ENCODE data around the gene FBXO7. TPM values are rescaled to one million over a fixed set of nuclear protein-coding genes. Genes with fewer than 3 reads are reported as not detected.

FBXO7 gene
- total and polyA plus RNA-seq, 9 of the 15 experiments (the other 6 are each of a cell fraction or from before 2014, with no cell fraction given) = 34.0 to 162 (median 85.2) TPM

DNA sequence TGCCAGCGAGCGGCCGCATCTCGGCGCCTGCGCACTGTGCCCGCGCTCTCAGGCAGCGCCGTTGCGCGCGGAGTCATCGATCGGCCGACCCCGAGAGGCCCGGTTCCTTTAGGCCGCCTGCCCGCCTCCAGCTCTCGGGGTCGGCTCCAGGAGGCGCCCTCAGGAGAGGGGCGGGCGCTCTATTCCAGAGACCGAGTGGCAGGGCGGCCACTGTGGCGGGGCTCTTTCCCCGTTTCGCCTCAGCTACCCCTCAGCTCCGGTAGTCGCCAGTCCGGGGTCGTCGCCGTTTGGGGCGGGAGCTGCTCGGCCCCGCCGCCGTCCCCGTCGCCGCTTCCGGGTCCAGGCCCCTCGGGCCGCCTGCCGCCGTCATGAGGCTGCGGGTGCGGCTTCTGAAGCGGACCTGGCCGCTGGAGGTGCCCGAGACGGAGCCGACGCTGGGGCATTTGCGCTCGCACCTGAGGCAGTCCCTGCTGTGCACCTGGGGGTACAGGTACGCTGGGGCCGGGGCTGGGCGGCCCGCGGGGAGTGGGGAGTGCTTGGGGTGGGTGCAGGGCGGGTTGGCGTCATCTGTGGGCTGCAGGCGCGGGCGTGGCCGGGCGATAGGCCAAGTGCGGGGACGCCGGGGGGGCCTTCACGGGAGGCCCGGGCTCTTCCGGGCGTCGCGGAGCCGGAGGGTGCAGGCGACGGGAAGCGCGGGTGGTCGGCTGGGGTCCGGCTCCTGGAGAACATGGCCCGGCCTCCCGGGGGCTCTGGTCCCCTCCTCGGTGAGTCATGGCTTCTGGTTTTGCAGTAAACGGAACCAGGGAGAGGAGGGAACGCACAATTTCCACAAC lies at the start of gene FBXO7 (continued):
- TF ChIP-seq, protein P1, sequence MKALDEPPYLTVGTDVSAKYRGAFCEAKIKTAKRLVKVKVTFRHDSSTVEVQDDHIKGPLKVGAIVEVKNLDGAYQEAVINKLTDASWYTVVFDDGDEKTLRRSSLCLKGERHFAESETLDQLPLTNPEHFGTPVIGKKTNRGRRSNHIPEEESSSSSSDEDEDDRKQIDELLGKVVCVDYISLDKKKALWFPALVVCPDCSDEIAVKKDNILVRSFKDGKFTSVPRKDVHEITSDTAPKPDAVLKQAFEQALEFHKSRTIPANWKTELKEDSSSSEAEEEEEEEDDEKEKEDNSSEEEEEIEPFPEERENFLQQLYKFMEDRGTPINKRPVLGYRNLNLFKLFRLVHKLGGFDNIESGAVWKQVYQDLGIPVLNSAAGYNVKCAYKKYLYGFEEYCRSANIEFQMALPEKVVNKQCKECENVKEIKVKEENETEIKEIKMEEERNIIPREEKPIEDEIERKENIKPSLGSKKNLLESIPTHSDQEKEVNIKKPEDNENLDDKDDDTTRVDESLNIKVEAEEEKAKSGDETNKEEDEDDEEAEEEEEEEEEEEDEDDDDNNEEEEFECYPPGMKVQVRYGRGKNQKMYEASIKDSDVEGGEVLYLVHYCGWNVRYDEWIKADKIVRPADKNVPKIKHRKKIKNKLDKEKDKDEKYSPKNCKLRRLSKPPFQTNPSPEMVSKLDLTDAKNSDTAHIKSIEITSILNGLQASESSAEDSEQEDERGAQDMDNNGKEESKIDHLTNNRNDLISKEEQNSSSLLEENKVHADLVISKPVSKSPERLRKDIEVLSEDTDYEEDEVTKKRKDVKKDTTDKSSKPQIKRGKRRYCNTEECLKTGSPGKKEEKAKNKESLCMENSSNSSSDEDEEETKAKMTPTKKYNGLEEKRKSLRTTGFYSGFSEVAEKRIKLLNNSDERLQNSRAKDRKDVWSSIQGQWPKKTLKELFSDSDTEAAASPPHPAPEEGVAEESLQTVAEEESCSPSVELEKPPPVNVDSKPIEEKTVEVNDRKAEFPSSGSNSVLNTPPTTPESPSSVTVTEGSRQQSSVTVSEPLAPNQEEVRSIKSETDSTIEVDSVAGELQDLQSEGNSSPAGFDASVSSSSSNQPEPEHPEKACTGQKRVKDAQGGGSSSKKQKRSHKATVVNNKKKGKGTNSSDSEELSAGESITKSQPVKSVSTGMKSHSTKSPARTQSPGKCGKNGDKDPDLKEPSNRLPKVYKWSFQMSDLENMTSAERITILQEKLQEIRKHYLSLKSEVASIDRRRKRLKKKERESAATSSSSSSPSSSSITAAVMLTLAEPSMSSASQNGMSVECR (CRISPR knock-in tag; IDR thresholded peaks at IDR 0.05) = peak; percentile 66; the same call in 1 of the 2 replicates
- TF ChIP-seq ZNF140 (CRISPR knock-in tag; IDR thresholded peaks at IDR 0.05) (no peak), TAF9B (IDR thresholded peaks at IDR 0.05; ENCODE audit: partially characterized antibody) (no peak), MXI1 (IDR thresholded peaks at IDR 0.05; ENCODE audit: low read depth, low read length) (no peak), ARID1B (IDR thresholded peaks at IDR 0.05) (peak; percentile 18; the same call in 1 of the 2 replicates), CREB1 (IDR thresholded peaks at IDR 0.05) (0 out of 2 replicates have a peak, but pooled peaks have one; percentile 36), CREB1 (CRISPR knock-in tag; IDR thresholded peaks at IDR 0.05) (peak; percentile 49; the same call in 1 of the 2 replicates), SUPT5H (IDR thresholded peaks at IDR 0.05) (peak; percentile 76), HDAC2 (IDR thresholded peaks at IDR 0.05) (no peak), CBX3 (IDR thresholded peaks at IDR 0.05; ENCODE audit: borderline replicate concordance in 1 of 2, low read length in 2 of 2) (no peak), POLR2H (tag; IDR thresholded peaks at IDR 0.05; ENCODE audit: low read depth) (peak; percentile 53; the same call in 1 of the 2 replicates), POLR2G (IDR thresholded peaks at IDR 0.05; ENCODE audit: low read depth, low read length) (peak; percentile 94), ZNF589 (CRISPR knock-in tag; IDR thresholded peaks at IDR 0.05; ENCODE audit: low read depth) (no peak), NFRKB (IDR thresholded peaks at IDR 0.05; ENCODE audit: low read depth) (0 out of 2 replicates have a peak, but pooled peaks have one; percentile 32), ARNT (IDR thresholded peaks at IDR 0.05) (no peak), CTBP1 (IDR thresholded peaks at IDR 0.05; ENCODE audit: borderline replicate concordance) (peak; percentile 62; the same call in 1 of the 2 replicates), ZNF274 (IDR thresholded peaks at IDR 0.05; ENCODE audit: borderline replicate concordance, low read depth, low read length) (no peak), CHD2 (IDR thresholded peaks at IDR 0.05; ENCODE audit: low read depth, low read length) (no peak), ZNF384 (IDR thresholded peaks at IDR 0.05; ENCODE audit: low read depth, low read length) (no peak), NR2C1 (IDR thresholded peaks at IDR 0.05) (peak; percentile 93), NR2C1 (tag; IDR thresholded peaks at IDR 0.05) (peak; percentile 95), BRD9 (IDR thresholded peaks at IDR 0.05; ENCODE audit: low read depth, partially characterized antibody) (no peak), ETV6 (IDR thresholded peaks at IDR 0.05; ENCODE audit: borderline replicate concordance in 1 of 2, low read depth in 2 of 2, low read length in 1 of 2) (no peak), ETV6 (CRISPR knock-in tag; IDR thresholded peaks at IDR 0.05; ENCODE audit: borderline replicate concordance) (no peak)
- TF ChIP-seq, protein P2, sequence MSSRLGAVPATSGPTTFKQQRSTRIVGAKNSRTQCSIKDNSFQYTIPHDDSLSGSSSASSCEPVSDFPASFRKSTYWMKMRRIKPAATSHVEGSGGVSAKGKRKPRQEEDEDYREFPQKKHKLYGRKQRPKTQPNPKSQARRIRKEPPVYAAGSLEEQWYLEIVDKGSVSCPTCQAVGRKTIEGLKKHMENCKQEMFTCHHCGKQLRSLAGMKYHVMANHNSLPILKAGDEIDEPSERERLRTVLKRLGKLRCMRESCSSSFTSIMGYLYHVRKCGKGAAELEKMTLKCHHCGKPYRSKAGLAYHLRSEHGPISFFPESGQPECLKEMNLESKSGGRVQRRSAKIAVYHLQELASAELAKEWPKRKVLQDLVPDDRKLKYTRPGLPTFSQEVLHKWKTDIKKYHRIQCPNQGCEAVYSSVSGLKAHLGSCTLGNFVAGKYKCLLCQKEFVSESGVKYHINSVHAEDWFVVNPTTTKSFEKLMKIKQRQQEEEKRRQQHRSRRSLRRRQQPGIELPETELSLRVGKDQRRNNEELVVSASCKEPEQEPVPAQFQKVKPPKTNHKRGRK (tag; IDR thresholded peaks at IDR 0.05) = no peak
